ENCODE results near the gene GNLY.
"Not testable (repeated sequence)": the region's sequence is repeated elsewhere in the genome, so short reads cannot be mapped to it uniquely, and the experiment has no call there.

GNLY gene

DNA sequence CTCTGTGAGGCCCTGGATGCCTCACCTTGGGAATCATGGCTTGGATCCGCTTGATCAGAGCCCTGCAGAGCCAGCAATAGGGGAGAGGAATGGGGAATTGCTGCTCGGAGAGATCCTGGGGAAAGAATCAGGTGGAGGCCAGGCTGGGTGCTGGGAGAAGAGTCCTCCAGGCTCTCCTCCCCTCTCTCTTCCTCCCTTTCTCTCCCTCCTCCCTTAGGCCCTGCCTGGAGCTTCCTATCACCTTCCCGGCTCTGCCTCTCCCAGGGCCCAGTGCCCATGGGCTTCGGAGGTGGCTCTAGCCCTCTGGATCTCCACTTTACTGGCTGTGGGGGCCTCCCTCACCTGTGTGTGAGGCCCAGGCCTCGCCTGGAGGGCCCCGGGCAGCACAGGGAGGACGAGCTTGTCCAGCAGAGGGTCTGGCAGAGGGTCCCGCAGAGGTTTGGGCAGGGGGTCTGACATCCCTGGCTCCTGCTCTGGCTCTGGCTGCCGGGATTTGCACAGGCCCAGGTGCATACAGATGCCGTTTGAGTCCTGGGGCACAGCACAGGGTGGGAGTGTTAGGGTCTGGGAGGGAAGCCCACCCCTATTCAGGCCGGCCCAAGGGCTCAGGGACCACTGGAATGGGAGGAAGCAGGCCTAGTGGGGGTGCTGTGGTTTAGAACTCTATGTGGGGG, 28.8 kb upstream of the GNLY start:
- H3K36me3 ChIP-seq (ENCODE audit: control insufficient read depth, insufficient read depth, low read length), result no peaks in the 10 kb centered on the region
- no peak overlapping the region for H3K4me3 ChIP-seq (ENCODE audit: extremely low read depth, insufficient read depth, low read length, poor library complexity, severe bottlenecking)
- no peaks in the 10 kb centered on the region for H3K9me3 ChIP-seq (ENCODE audit: control insufficient read depth, low read length)
- peaks cover 14% of the 10 kb centered on the region for H3K4me1 ChIP-seq (ENCODE audit: control insufficient read depth, insufficient read depth, low read length, poor library complexity, severe bottlenecking)
- no peak overlapping the region for H3K27ac ChIP-seq (ENCODE audit: low read depth, low read length, severe bottlenecking)
- 84 to 94% methylated on average over 9 to 10 of the region's 11 CpGs for WGBS, 2 experiments (ENCODE audit: insufficient coverage in 2 of 2)

DNA sequence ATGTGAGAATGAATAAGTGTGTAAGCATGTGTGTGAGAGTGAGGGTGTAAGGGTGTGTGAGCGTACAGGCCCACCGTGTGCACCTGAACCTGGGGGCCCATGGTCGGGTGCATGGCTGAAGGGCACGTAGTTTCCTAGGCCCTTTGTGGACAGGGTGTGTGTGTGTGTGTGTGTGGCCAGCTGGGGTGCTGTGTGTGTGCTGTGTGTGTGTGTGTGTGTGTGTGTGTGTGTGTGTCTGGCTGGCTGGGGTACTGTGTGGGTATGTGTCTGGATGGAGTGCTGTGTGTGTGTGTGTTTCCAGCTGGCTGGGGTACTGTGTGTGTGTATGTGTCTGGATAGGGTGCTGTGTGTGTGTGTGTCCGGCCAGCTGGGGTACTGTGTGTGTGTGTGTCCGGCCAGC, 28.1 kb upstream of the GNLY start:
- Histone ChIP-seq H3K36me3 (ENCODE audit: control insufficient read depth, insufficient read depth, low read length) (no peaks in the 10 kb centered on the region), H3K4me3 (ENCODE audit: extremely low read depth, insufficient read depth, low read length, poor library complexity, severe bottlenecking) (no peak overlapping the region), H3K4me1 (ENCODE audit: control insufficient read depth, insufficient read depth, low read length, poor library complexity, severe bottlenecking) (peaks cover 14% of the 10 kb centered on the region), H3K9me3 (ENCODE audit: control insufficient read depth, low read length) (no peaks in the 10 kb centered on the region), H3K27ac (ENCODE audit: low read depth, low read length, severe bottlenecking) (no peak overlapping the region)
- 85 to 88% methylated on average over 4 to 5 of the region's 6 CpGs for WGBS, 2 experiments (ENCODE audit: insufficient coverage in 2 of 2)

DNA sequence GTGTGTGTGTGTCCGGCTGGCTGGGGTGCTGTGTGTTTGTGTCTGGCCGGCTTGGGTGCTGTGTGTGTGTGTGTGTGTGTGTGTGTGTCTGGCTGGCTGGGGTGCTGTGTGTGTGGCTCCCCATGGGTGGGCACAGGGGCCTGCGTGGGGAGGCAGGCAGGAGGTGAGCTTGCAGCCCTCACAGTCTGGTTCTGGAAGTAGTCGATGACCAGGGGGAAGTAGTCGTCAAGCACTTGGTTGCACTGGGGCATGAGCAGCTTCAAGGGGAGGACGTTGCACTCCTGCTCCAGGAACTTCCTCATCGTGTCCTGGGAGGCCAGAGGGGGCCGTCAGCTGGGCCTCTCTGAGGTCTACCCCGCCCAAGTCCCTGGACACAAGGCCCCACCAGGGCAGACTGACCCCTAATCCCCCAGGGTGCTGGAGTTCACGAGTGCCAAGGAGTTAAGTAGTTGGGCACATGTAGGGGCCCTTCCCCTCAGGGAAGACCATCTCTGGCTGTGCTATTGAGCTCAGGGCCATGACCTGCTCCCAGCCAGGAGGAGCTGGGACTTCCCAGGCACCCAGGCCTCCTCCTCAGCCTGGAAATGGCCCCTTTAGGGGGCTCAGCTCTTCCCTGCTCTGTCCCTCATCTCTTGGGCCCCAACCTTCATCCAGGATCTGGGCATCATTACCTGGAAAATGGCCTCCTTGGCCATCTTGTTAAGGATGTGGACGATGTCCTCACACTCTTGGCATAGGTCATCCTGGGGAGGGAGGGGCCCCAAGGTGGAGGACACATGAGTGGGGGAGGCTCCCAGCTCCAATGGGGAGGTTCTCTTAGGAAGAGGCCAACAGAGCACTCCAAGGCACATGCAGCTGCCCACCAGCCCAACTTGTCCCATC, 27.5 kb upstream of the GNLY start:
- H3K27ac ChIP-seq (ENCODE audit: low read depth, low read length, severe bottlenecking), result no peak overlapping the region
- 91 to 94% methylated on average over 4 to 9 of the region's 11 CpGs for WGBS, 2 experiments (ENCODE audit: insufficient coverage in 2 of 2)
- no peaks in the 10 kb centered on the region for H3K36me3 ChIP-seq (ENCODE audit: control insufficient read depth, insufficient read depth, low read length)
- H3K4me3 ChIP-seq (ENCODE audit: extremely low read depth, insufficient read depth, low read length, poor library complexity, severe bottlenecking), result no peak overlapping the region
- peaks cover 14% of the 10 kb centered on the region for H3K4me1 ChIP-seq (ENCODE audit: control insufficient read depth, insufficient read depth, low read length, poor library complexity, severe bottlenecking)
- H3K9me3 ChIP-seq (ENCODE audit: control insufficient read depth, low read length), result no peaks in the 10 kb centered on the region

DNA sequence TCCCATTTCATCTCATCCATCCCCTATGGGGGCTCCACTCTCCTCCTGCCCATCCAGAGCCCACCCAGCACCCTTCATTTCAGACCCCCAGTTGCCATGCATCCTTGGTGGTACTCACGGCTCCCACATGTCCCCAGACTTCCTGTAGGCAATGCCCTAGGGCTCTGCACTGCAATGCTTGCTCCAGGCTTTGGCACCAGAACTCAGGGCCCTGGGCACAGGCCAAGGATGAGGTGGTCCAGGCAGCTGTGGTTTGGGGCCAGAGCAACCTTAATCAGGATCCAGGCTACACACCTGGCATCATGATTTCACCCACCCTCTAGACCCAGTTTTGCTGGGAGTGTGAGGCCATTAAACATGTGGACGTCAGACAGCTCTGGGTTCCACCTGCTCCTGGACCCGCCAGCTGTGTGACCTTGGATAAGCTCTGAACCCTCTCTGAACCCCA, 26.6 kb upstream of the GNLY start:
- no peaks in the 10 kb centered on the region for H3K36me3 ChIP-seq (ENCODE audit: control insufficient read depth, insufficient read depth, low read length)
- WGBS, 2 experiments (ENCODE audit: insufficient coverage in 2 of 2), result 92 to 94% methylated on average over 2 to 3 of the region's 3 CpGs
- no peak overlapping the region for H3K4me3 ChIP-seq (ENCODE audit: extremely low read depth, insufficient read depth, low read length, poor library complexity, severe bottlenecking)
- peaks cover 11% of the 10 kb centered on the region for H3K4me1 ChIP-seq (ENCODE audit: control insufficient read depth, insufficient read depth, low read length, poor library complexity, severe bottlenecking)
- no peak overlapping the region for H3K27ac ChIP-seq (ENCODE audit: low read depth, low read length, severe bottlenecking)
- H3K9me3 ChIP-seq (ENCODE audit: control insufficient read depth, low read length), result no peaks in the 10 kb centered on the region

DNA sequence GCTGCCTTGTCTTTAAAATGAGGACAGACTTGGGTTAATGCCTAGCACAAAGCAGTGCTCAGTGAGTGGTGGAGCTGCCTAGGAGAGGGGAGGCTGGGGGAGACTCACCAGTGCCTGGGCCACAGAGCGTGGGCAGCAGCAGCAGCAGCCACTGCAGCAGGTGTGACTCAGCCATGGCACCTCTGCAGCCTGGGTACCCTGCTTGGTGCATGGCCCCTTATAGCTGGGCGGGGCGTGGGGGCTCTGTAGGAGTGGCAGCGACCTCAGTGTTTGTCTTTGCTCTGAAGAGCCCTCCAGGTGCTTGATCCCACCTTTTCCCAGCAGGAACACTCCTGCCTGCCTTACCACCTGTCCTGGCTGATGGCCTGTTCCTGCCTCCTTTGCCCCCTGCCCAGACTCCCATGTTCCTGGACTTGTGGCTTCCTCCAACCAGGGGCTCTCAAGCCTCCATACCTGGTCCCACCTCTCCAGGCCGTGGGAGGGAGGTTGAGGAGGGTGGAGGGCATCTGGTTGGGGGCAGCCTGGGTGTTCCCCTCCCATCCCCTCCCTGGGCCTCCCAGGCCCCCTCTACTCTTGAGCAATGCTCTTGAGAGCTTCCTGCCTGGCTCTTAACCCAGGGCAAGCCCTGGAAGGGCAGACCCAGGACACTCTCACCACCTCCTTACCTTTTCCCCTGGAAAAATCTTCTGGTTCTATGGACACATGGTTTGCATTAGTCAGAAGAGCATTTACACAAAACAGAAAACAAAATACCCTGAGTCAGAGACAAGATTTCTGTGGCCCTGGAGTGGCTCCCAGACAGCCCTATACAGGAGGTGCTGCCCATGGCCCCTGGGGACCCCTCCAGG, 25.9 kb upstream of the GNLY start, which contains the start of gene SFTPB:
TSS of gene SFTPB (minus strand) at position 191 of the 848 bp plus-strand sequence. CDS start at position 175, 16 bp downstream.
- no peak within 1 kb of the TSS for H3K4me3 ChIP-seq (ENCODE audit: extremely low read depth, insufficient read depth, low read length, poor library complexity, severe bottlenecking)
- no peaks in the 10 kb centered on the region for H3K36me3 ChIP-seq (ENCODE audit: control insufficient read depth, insufficient read depth, low read length)
- peaks cover 10% of the 10 kb centered on the region for H3K4me1 ChIP-seq (ENCODE audit: control insufficient read depth, insufficient read depth, low read length, poor library complexity, severe bottlenecking)
- no peak within 1 kb of the TSS for H3K27ac ChIP-seq (ENCODE audit: low read depth, low read length, severe bottlenecking)
- H3K9me3 ChIP-seq (ENCODE audit: control insufficient read depth, low read length), result no peaks in the 10 kb centered on the region
- 91 to 92% methylated on average over 4 of the region's 5 CpGs for WGBS, 2 experiments (ENCODE audit: insufficient coverage in 2 of 2)

DNA sequence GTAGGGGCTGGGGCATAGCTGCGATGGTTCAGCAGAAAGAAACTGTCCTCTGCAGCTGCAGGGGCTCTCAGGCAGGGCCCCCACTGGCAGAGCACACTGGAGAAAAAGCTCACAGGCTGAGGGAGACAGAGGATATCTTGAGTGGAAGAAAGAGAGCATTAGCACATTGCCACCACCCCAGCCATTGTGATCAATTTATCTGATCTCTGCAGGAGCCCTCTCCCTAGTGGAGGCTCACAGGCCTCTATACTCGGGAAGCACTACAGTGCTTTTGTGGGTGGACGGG, 25.4 kb upstream of the GNLY start:
- Histone ChIP-seq H3K27ac (ENCODE audit: low read depth, low read length, severe bottlenecking) (no peak overlapping the region), H3K36me3 (ENCODE audit: control insufficient read depth, insufficient read depth, low read length) (no peaks in the 10 kb centered on the region), H3K9me3 (ENCODE audit: control insufficient read depth, low read length) (no peaks in the 10 kb centered on the region), H3K4me3 (ENCODE audit: extremely low read depth, insufficient read depth, low read length, poor library complexity, severe bottlenecking) (no peak overlapping the region), H3K4me1 (ENCODE audit: control insufficient read depth, insufficient read depth, low read length, poor library complexity, severe bottlenecking) (peaks cover 7% of the 10 kb centered on the region)
- WGBS, 2 experiments (ENCODE audit: insufficient coverage in 2 of 2), result 90 to 100% methylated on average over 1 to 2 of the region's 3 CpGs

DNA sequence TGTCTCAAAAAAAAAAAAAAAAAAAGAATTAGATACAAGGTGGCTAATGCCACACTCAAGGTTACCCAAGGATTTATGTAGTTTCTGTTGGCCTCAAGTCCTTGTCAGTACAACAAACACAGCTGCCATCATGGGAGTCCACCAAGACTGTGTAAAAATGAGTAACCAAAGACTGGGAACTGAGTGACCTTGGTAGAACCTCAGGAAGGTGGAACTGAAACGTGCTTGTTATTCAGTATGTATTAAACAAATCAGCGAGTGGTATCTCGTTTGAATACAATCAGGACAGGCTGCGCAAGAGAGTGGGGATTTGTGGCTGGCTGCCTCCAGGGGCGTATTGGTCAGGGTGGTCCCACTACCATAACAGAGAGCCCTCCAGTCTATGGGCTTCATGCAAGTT, 24.6 kb upstream of the GNLY start:
- Histone ChIP-seq H3K4me1 (ENCODE audit: control insufficient read depth, insufficient read depth, low read length, poor library complexity, severe bottlenecking) (peaks cover 7% of the 10 kb centered on the region), H3K4me3 (ENCODE audit: extremely low read depth, insufficient read depth, low read length, poor library complexity, severe bottlenecking) (no peak overlapping the region), H3K27ac (ENCODE audit: low read depth, low read length, severe bottlenecking) (no peak overlapping the region), H3K36me3 (ENCODE audit: control insufficient read depth, insufficient read depth, low read length) (no peaks in the 10 kb centered on the region), H3K9me3 (ENCODE audit: control insufficient read depth, low read length) (no peaks in the 10 kb centered on the region)
- WGBS, 2 experiments (ENCODE audit: insufficient coverage in 2 of 2), result 92 to 93% methylated on average over 2 to 5 of the region's 5 CpGs

DNA sequence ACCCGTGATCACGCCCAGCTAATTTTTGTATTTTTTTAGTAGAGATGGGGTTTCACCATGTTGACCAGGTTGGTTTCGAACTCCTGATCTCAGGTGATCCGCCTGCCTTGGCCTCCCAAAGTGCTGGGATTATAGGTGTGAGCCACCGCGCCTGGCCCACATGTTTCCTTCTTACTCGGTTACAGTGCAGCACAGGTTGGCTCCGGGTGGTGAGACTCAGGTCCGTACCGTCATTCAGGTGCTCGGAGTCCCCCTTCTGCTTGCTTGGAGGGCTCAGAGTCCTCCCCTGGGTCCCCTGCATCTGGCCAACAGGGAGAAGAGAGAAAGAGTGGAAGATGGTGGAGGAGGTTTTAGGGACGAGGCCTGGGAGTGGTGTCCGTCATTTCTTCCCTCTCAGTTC, 23.7 kb upstream of the GNLY start:
- not testable (repeated sequence) for H3K4me3 ChIP-seq (ENCODE audit: extremely low read depth, insufficient read depth, low read length, poor library complexity, severe bottlenecking); H3K4me1 ChIP-seq (ENCODE audit: control insufficient read depth, insufficient read depth, low read length, poor library complexity, severe bottlenecking); H3K36me3 ChIP-seq (ENCODE audit: control insufficient read depth, insufficient read depth, low read length); H3K9me3 ChIP-seq (ENCODE audit: control insufficient read depth, low read length); H3K27ac ChIP-seq (ENCODE audit: low read depth, low read length, severe bottlenecking)
- WGBS, 2 experiments (ENCODE audit: insufficient coverage in 2 of 2), result 78 to 87% methylated on average over 8 to 9 of the region's 13 CpGs

DNA sequence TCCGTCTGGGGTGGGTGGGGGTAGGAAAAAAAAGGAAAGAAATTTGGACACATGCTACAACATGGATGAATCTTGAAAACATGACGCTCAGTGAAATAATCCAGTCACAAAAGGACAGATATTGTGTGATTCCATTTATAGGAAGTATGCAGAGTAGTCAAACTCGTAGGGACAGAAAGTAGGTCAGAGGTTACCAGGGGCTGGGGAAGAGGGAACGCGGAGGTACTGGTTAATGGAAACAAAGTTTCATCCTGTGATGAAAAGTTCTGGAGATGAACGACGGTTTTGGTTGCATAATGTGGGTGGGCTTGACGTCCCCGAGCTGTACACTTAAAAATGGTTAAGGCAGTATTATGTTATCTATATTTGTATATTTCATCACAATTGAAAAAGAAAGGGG, 21.7 kb upstream of the GNLY start:
- 81 to 87% methylated on average over 6 to 7 of the region's 9 CpGs for WGBS, 2 experiments (ENCODE audit: insufficient coverage in 2 of 2)

DNA sequence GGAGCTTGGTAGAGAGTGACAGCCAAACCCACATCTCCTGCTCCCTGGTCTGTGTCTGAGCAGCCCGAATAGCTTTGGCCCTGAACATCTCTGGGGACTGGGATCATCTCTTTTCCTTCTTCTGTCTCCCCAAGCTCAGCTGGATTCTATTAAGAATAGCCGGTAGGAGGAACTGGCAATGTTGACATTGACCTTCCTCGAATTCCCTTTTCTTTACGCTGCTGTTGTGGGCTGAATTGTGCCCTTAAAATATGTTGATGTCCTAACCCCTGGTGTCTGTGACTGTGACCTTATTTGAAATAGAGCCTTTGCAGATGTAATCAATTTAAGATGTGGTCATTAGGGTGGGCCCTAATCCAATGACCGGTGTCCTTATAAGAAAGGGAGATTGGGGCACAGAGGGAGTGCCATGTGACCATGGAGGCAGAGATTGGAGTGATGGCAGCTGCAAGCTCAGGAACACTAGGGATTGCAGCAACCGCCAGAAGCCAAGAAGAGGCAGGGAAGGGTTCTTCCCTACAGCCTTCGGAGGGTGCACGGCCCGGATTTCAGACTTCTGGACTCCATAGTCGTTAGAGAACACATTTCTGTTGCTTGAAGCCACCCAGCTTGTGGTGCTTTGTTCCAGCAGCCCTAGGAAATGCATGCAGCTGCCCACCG, 20.3 kb upstream of the GNLY start:
- WGBS, 2 experiments (ENCODE audit: insufficient coverage in 2 of 2), result 84 to 89% methylated on average over 8 to 11 of the region's 11 CpGs

More for the DNA sequence above, 21.7 kb upstream of the GNLY start:
- Histone ChIP-seq H3K36me3 (ENCODE audit: control insufficient read depth, insufficient read depth, low read length) (no peaks in the 10 kb centered on the region), H3K27ac (ENCODE audit: low read depth, low read length, severe bottlenecking) (no peak overlapping the region), H3K9me3 (ENCODE audit: control insufficient read depth, low read length) (no peaks in the 10 kb centered on the region), H3K4me1 (ENCODE audit: control insufficient read depth, insufficient read depth, low read length, poor library complexity, severe bottlenecking) (peaks cover 7% of the 10 kb centered on the region), H3K4me3 (ENCODE audit: extremely low read depth, insufficient read depth, low read length, poor library complexity, severe bottlenecking) (no peak overlapping the region)

More for the DNA sequence above, 20.3 kb upstream of the GNLY start:
- no peaks in the 10 kb centered on the region for H3K9me3 ChIP-seq (ENCODE audit: control insufficient read depth, low read length)
- no peaks in the 10 kb centered on the region for H3K36me3 ChIP-seq (ENCODE audit: control insufficient read depth, insufficient read depth, low read length)
- H3K27ac ChIP-seq (ENCODE audit: low read depth, low read length, severe bottlenecking), result no peak overlapping the region
- H3K4me3 ChIP-seq (ENCODE audit: extremely low read depth, insufficient read depth, low read length, poor library complexity, severe bottlenecking), result no peak overlapping the region
- peaks cover under 1% of the 10 kb centered on the region for H3K4me1 ChIP-seq (ENCODE audit: control insufficient read depth, insufficient read depth, low read length, poor library complexity, severe bottlenecking)
